ENCODE results near the gene NAV2.

NAV2 gene

DNA sequence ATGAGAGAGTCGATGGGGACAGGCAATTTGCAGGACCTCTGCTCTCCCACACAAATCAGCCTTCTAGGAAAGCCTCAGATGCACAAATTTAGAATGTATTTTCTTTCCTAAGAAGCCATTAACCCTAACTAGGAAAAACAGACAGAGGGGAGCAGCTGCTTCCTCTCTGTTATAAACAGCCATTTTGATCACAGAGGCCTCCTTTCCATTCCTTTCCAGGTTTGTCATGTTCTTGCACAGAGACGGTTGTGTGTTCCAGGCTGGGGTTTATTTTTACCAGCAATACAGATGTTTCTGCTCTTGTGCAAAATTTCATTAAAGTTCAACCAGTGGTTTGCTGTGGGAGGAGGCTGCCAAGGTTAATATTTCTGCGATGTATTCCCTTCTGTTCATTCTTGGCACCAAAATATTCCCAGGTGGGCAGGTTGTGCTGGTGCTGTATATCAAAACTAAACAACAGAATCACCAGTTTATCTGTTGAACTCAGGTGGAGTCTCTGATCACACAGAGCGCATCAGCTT is 90.2 kb downstream of the NAV2 start:
- no peak overlapping the region for H3K4me3 Mint-ChIP-seq
- H3K36me3 Mint-ChIP-seq (ENCODE audit: low read depth) = no peaks in the 10 kb centered on the region
- no peaks in the 10 kb centered on the region for H3K4me1 Mint-ChIP-seq (ENCODE audit: low read depth)
- H3K27me3 Mint-ChIP-seq (ENCODE audit: low read depth) = peaks cover 7% of the 10 kb centered on the region
- no peak overlapping the region for H3K27ac Mint-ChIP-seq
- no peaks in the 10 kb centered on the region for H3K9me3 Mint-ChIP-seq

- Mint-ChIP-seq H3K36me3 (ENCODE audit: low read depth) (no peaks in the 10 kb centered on the region), H3K27me3 (ENCODE audit: low read depth) (peaks cover 7% of the 10 kb centered on the region), H3K4me3 (no peak overlapping the region), H3K9me3 (no peaks in the 10 kb centered on the region), H3K27ac (no peak overlapping the region), H3K4me1 (ENCODE audit: low read depth) (no peaks in the 10 kb centered on the region)
These were observed 90.9 kb downstream of the NAV2 start for GRCh38 chr11:19803506-19803998.

- no peaks in the 10 kb centered on the region for H3K9me3 Mint-ChIP-seq
- H3K36me3 Mint-ChIP-seq (ENCODE audit: low read depth) = no peaks in the 10 kb centered on the region
- H3K4me3 Mint-ChIP-seq = no peak overlapping the region
- H3K27ac Mint-ChIP-seq = no peak overlapping the region
- no peaks in the 10 kb centered on the region for H3K4me1 Mint-ChIP-seq (ENCODE audit: low read depth)
- peaks cover 7% of the 10 kb centered on the region for H3K27me3 Mint-ChIP-seq (ENCODE audit: low read depth)
These were observed 92.7 kb downstream of the NAV2 start for GRCh38 chr11:19805376-19805775.

GRCh38 chr11:19805827-19806226 is 93.2 kb downstream of the NAV2 start:
- Mint-ChIP-seq H3K27me3 (ENCODE audit: low read depth) (peaks cover 7% of the 10 kb centered on the region), H3K36me3 (ENCODE audit: low read depth) (no peaks in the 10 kb centered on the region), H3K4me3 (no peak overlapping the region), H3K27ac (no peak overlapping the region), H3K9me3 (no peaks in the 10 kb centered on the region), H3K4me1 (ENCODE audit: low read depth) (no peaks in the 10 kb centered on the region)

GRCh38 chr11:19806251-19806650 is 93.6 kb downstream of the NAV2 start:
- peaks cover 7% of the 10 kb centered on the region for H3K27me3 Mint-ChIP-seq (ENCODE audit: low read depth)
- no peaks in the 10 kb centered on the region for H3K9me3 Mint-ChIP-seq
- no peaks in the 10 kb centered on the region for H3K36me3 Mint-ChIP-seq (ENCODE audit: low read depth)
- H3K27ac Mint-ChIP-seq = no peak overlapping the region
- H3K4me1 Mint-ChIP-seq (ENCODE audit: low read depth) = no peaks in the 10 kb centered on the region
- no peak overlapping the region for H3K4me3 Mint-ChIP-seq

- no peak overlapping the region for H3K27ac Mint-ChIP-seq
- H3K4me3 Mint-ChIP-seq = no peak overlapping the region
- no peaks in the 10 kb centered on the region for H3K4me1 Mint-ChIP-seq (ENCODE audit: low read depth)
- peaks cover 7% of the 10 kb centered on the region for H3K27me3 Mint-ChIP-seq (ENCODE audit: low read depth)
- H3K9me3 Mint-ChIP-seq = no peaks in the 10 kb centered on the region
- H3K36me3 Mint-ChIP-seq (ENCODE audit: low read depth) = no peaks in the 10 kb centered on the region
These were observed 95.7 kb downstream of the NAV2 start for GRCh38 chr11:19808076-19808911.

DNA sequence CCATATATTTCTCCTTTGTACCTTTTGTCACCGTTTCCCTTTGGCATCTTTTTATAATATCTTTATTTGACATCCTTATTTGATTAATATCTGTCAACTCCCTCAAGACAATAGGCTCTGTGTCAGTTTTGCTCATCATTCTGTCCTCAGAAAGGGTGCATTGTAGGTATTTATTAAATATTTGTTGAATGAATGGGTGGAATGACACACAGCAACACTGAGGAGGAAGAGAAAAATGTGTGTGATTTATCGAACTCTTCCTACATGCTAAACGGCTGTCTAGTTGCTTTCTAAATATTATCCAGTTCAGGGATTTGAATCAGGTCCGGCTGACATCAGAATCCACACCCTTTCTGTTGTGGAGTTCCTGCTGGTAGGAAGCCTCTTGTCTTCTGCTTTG is 98.2 kb downstream of the NAV2 start:
- Mint-ChIP-seq H3K4me1 (ENCODE audit: low read depth) (no peaks in the 10 kb centered on the region), H3K27me3 (ENCODE audit: low read depth) (peaks cover 3% of the 10 kb centered on the region), H3K9me3 (no peaks in the 10 kb centered on the region), H3K4me3 (no peak overlapping the region), H3K36me3 (ENCODE audit: low read depth) (no peaks in the 10 kb centered on the region), H3K27ac (no peak overlapping the region)

DNA sequence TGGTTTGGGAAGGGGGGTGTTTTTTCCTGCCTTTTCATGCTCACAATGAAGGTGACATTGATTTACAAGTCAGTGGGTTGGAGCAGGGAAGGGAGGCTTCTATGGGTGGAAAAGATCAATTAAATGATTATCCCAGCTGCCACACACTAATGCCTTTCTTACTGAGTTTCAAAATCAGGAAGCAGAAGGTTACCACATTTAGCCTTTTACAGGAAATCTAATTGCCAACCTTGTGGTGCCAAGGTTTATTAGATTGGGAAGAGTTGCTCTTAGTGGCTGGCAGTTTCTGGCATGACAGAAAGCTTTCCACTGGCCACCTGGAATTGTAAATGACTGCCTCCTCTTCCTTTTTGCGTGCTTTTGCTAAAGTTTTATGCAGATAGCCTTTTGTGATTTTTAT is 98.7 kb downstream of the NAV2 start:
- no peak overlapping the region for H3K27ac Mint-ChIP-seq
- H3K9me3 Mint-ChIP-seq = no peaks in the 10 kb centered on the region
- no peaks in the 10 kb centered on the region for H3K4me1 Mint-ChIP-seq (ENCODE audit: low read depth)
- H3K27me3 Mint-ChIP-seq (ENCODE audit: low read depth) = peaks cover 1% of the 10 kb centered on the region
- no peak overlapping the region for H3K4me3 Mint-ChIP-seq
- H3K36me3 Mint-ChIP-seq (ENCODE audit: low read depth) = no peaks in the 10 kb centered on the region

DNA sequence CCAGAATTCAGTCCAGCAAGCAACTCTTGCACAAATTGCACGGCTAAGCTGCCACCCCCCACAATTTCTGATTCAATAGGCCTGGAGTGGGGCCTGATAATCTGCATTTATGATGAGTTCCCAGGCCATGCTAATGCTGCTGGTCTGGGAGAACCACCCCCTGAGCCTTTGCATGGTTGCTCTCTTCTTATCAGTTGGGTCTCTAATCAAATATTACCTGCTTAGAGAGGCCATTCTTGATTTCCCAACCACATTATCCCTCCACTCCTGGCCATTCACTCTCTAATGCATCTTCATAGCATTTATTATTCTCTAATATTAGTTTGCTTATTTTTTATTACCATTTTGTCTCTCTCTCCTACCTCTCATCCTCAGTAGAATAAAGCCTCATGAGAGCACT is 99.5 kb downstream of the NAV2 start:
- H3K9me3 Mint-ChIP-seq = no peaks in the 10 kb centered on the region
- no peaks in the 10 kb centered on the region for H3K27me3 Mint-ChIP-seq (ENCODE audit: low read depth)
- no peak overlapping the region for H3K4me3 Mint-ChIP-seq
- H3K36me3 Mint-ChIP-seq (ENCODE audit: low read depth) = no peaks in the 10 kb centered on the region
- no peak overlapping the region for H3K27ac Mint-ChIP-seq
- no peaks in the 10 kb centered on the region for H3K4me1 Mint-ChIP-seq (ENCODE audit: low read depth)

GRCh38 chr11:19812710-19813109 is 100.1 kb downstream of the NAV2 start:
- Mint-ChIP-seq H3K9me3 (no peaks in the 10 kb centered on the region), H3K27me3 (ENCODE audit: low read depth) (no peaks in the 10 kb centered on the region), H3K4me3 (no peak overlapping the region), H3K4me1 (ENCODE audit: low read depth) (no peaks in the 10 kb centered on the region), H3K27ac (no peak overlapping the region), H3K36me3 (ENCODE audit: low read depth) (no peaks in the 10 kb centered on the region)

DNA sequence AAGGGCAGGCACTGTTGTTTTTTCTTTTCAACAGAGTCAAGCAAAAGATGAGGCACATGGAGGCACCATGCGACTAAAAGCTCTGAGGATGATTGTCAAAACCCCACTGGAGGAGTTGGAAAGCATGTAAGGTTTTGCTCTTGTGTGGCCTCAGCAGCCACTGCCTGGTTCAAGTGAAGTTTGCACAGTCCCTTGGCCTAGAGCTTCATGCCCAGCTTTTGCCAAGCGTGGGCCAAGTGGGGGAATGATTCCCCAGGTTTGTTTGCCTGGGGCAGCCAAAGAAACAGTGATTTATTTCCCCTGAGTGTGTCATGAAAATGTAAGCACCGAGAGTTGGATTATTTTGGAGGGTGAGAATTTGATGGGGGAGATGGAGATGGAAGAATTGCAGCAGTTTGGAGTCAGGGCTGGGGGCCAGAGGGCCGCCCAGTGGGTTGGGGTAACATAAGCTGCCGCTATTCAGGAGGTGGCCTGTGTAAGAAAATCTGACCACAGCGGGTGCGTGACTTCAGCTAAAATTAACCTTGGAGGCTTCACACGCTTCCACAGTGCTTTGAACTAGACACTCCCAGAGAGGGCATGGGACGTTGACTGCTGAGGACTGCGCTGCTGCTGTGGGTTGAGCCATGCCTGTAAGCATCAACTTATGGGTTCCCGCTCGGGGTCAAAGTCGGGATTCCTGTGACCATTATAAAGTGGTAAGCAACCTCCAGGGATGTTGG is 100.7 kb downstream of the NAV2 start:
- no peak overlapping the region for H3K27ac Mint-ChIP-seq
- H3K36me3 Mint-ChIP-seq (ENCODE audit: low read depth) = no peaks in the 10 kb centered on the region

DNA sequence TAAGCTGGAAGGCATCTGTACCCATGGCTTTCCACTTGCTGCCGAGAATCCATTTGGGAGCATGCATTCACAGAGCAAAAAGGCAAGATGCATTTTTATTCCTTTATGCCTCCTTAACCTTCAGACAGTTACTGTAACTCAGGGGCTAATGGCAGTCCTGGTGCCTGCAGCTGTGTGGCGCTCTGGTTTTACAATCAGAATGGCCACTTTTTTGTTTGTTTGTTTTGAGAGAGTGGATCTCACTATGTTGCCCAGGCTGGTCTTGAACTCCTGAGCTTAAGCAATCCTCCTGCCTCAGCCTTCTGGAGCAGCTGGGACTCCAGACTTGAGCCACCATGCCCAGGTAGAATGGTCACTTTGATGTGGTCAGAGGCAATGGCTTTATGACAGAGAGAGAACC is 101.8 kb downstream of the NAV2 start:
- Mint-ChIP-seq H3K4me3 (no peak overlapping the region), H3K4me1 (ENCODE audit: low read depth) (no peaks in the 10 kb centered on the region), H3K27ac (no peak overlapping the region), H3K36me3 (ENCODE audit: low read depth) (no peaks in the 10 kb centered on the region), H3K9me3 (no peaks in the 10 kb centered on the region), H3K27me3 (ENCODE audit: low read depth) (no peaks in the 10 kb centered on the region)

More for the DNA sequence above, 100.7 kb downstream of the NAV2 start:
- Mint-ChIP-seq H3K4me3 (no peak overlapping the region), H3K27me3 (ENCODE audit: low read depth) (no peaks in the 10 kb centered on the region), H3K4me1 (ENCODE audit: low read depth) (no peaks in the 10 kb centered on the region), H3K9me3 (no peaks in the 10 kb centered on the region)

DNA sequence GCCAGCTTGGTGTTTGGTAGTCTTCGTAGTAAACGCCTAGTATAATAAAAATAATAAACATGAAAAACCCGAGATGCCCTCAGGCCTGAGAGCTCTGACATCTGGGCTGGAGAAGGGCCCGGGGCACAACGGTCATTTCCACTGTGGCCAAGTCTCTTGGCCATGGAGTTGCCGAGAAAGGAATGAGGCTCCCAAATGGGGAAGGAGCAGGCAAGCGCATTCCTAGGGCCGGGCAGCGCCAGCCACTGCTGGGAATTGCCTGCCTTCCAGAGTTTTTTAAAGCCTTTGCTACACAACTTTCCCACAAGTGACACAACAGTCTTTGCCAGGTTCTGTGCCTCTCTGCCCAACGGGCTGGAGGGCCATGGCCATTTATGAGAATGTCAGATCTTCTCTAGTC is 103.4 kb downstream of the NAV2 start:
- Mint-ChIP-seq H3K4me3 (no peak overlapping the region), H3K4me1 (ENCODE audit: low read depth) (no peaks in the 10 kb centered on the region), H3K9me3 (no peaks in the 10 kb centered on the region), H3K36me3 (ENCODE audit: low read depth) (no peaks in the 10 kb centered on the region), H3K27ac (no peak overlapping the region), H3K27me3 (ENCODE audit: low read depth) (no peaks in the 10 kb centered on the region)

DNA sequence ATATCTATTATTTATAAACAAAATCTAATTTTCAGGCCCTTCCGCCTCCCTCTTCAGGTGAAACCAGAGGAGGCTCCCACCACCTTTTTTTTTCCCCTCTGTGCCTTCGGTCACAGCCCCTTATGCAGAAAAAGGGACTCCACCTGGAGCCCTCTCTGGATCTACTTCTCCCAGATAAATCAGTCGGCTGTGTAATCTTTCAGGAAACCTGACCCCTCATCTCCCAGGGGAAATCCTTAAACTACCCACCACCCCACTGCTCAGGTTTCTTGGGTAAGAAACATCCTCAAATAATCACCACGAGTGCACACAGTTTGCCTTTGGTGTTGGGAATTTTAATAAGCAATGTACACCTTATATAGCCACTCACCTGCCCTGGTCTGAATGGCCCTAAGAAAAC is 104.2 kb downstream of the NAV2 start:
- no peaks in the 10 kb centered on the region for H3K36me3 Mint-ChIP-seq (ENCODE audit: low read depth)
- no peak overlapping the region for H3K27ac Mint-ChIP-seq
- H3K9me3 Mint-ChIP-seq = no peaks in the 10 kb centered on the region

More for the DNA sequence above, 104.2 kb downstream of the NAV2 start:
- Mint-ChIP-seq H3K4me3 (no peak overlapping the region), H3K27me3 (ENCODE audit: low read depth) (no peaks in the 10 kb centered on the region), H3K4me1 (ENCODE audit: low read depth) (no peaks in the 10 kb centered on the region)

Measured in T-helper 1 cell treated with Interleukin-12 subunit alpha and Interleukin-12 subunit beta and Interleukin-4 antibody, amounts not matched to agents 30 μg/mL and 1 μg/mL, for 36 hours (primary cell).